Measurements from ENCODE around the gene GALNT10. TPM values are rescaled to one million over a fixed set of nuclear protein-coding genes. Genes with fewer than 3 reads are reported as not detected.

GALNT10 gene
- total RNA-seq, 1 donor from 2014 or later, result 11.5 TPM

GRCh38 chr5:154237946-154238345, 47.4 kb downstream of the GALNT10 start:
- intact Hi-C loops (cut with DNase I), result no loop called here
- H3K27ac ChIP-seq, result no peak overlapping the region
- H3K4me3 ChIP-seq, result no peak overlapping the region

GRCh38 chr5:154238776-154239481, 48.4 kb downstream of the GALNT10 start:
- no peak overlapping the region for H3K27ac ChIP-seq
- H3K9me3 ChIP-seq, result no peaks in the 10 kb centered on the region
- no peaks in the 10 kb centered on the region for H3K27me3 ChIP-seq
- intact Hi-C loops (cut with DNase I), result no loop called here
- H3K36me3 ChIP-seq, result no peaks in the 10 kb centered on the region
- TF ChIP-seq, protein P1, sequence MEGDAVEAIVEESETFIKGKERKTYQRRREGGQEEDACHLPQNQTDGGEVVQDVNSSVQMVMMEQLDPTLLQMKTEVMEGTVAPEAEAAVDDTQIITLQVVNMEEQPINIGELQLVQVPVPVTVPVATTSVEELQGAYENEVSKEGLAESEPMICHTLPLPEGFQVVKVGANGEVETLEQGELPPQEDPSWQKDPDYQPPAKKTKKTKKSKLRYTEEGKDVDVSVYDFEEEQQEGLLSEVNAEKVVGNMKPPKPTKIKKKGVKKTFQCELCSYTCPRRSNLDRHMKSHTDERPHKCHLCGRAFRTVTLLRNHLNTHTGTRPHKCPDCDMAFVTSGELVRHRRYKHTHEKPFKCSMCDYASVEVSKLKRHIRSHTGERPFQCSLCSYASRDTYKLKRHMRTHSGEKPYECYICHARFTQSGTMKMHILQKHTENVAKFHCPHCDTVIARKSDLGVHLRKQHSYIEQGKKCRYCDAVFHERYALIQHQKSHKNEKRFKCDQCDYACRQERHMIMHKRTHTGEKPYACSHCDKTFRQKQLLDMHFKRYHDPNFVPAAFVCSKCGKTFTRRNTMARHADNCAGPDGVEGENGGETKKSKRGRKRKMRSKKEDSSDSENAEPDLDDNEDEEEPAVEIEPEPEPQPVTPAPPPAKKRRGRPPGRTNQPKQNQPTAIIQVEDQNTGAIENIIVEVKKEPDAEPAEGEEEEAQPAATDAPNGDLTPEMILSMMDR (IDR thresholded peaks at IDR 0.05), result no peak
- TF ChIP-seq POLR2AphosphoS5 (IDR thresholded peaks at IDR 0.05; ENCODE audit: insufficient read depth in 1 of 2, low read depth in 1 of 2), result no peak
- TF ChIP-seq POLR2A (IDR thresholded peaks at IDR 0.05), result no peak
- peaks cover 6% of the 10 kb centered on the region for H3K4me1 ChIP-seq
- DNase-seq (ENCODE audit: extremely low spot score in 2 of 2), result no peak
- H3K4me3 ChIP-seq, result no peak overlapping the region

More at GRCh38 chr5:154237946-154238345, 47.4 kb downstream of the GALNT10 start:
- no peak for DNase-seq (ENCODE audit: extremely low spot score in 2 of 2)
- no peaks in the 10 kb centered on the region for H3K27me3 ChIP-seq
- TF ChIP-seq POLR2AphosphoS5 (IDR thresholded peaks at IDR 0.05; ENCODE audit: insufficient read depth in 1 of 2, low read depth in 1 of 2), result no peak
- TF ChIP-seq, protein P1 (IDR thresholded peaks at IDR 0.05), result no peak
- TF ChIP-seq POLR2A (IDR thresholded peaks at IDR 0.05), result no peak
- H3K9me3 ChIP-seq, result no peaks in the 10 kb centered on the region
- H3K36me3 ChIP-seq, result no peaks in the 10 kb centered on the region
- H3K4me1 ChIP-seq, result peaks cover 6% of the 10 kb centered on the region

- Histone ChIP-seq H3K27me3 (no peaks in the 10 kb centered on the region), H3K27ac (no peak overlapping the region), H3K4me3 (no peak overlapping the region), H3K9me3 (no peaks in the 10 kb centered on the region), H3K4me1 (peaks cover 6% of the 10 kb centered on the region), H3K36me3 (no peaks in the 10 kb centered on the region)
- DNase-seq (ENCODE audit: extremely low spot score in 2 of 2), result no peak
- intact Hi-C loops (cut with DNase I), result no loop called here
- TF ChIP-seq POLR2AphosphoS5 (IDR thresholded peaks at IDR 0.05; ENCODE audit: insufficient read depth in 1 of 2, low read depth in 1 of 2), result no peak
- TF ChIP-seq, protein P1 (IDR thresholded peaks at IDR 0.05), result no peak
- no peak for TF ChIP-seq POLR2A (IDR thresholded peaks at IDR 0.05)
Measured at GRCh38 chr5:154240595-154240994, 50.1 kb downstream of the GALNT10 start.

DNA sequence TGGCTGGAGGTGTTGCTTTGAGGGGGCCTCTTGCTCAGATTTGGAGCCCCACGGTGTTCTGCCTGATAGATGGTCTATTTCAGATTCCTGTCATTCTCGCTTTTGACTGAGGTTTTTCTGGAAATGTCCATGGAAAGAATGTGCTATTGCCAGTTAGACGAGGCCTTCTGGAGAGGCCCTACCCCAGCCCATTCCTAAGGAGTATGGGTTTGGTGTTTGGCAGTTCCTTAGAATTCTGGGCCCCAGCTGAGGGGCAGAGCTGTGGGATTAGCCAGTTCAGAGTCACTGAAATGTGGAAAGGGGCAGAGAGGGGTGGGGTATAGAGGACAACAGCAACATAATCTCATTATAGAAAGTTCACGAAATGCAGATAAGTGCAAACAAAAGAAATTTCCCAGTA, 50.5 kb downstream of the GALNT10 start:
- Histone ChIP-seq H3K4me1 (peaks cover 6% of the 10 kb centered on the region), H3K9me3 (no peaks in the 10 kb centered on the region), H3K27ac (no peak overlapping the region), H3K36me3 (no peaks in the 10 kb centered on the region), H3K27me3 (no peaks in the 10 kb centered on the region), H3K4me3 (no peak overlapping the region)
- intact Hi-C loops (cut with DNase I), result no loop called here
- DNase-seq (ENCODE audit: extremely low spot score in 2 of 2), result no peak
- TF ChIP-seq POLR2A (IDR thresholded peaks at IDR 0.05) (no peak), POLR2AphosphoS5 (IDR thresholded peaks at IDR 0.05; ENCODE audit: insufficient read depth in 1 of 2, low read depth in 1 of 2) (no peak)
- TF ChIP-seq, protein P1 (IDR thresholded peaks at IDR 0.05), result no peak

DNA sequence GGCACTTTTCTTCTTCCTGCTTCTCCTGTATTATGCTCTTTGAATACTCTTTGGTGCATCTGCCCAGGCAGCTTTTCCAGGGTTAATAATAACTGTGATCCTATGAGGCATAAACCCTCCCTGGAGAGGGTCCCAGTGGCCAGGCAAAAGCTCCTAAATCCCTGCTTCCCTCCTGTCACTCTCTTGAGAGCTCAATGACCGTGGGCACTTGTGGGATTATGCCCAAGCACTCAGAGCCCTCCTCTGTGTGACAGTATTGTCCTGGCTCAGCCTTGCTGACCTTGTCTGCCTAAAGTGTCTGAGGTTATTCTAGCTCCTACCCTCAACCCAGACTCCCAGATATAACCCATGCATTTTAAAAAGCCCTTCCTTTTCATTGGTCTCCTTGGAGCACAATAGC, 51.9 kb downstream of the GALNT10 start:
- Histone ChIP-seq H3K36me3 (no peaks in the 10 kb centered on the region), H3K4me1 (peaks cover 6% of the 10 kb centered on the region), H3K9me3 (no peaks in the 10 kb centered on the region), H3K27me3 (no peaks in the 10 kb centered on the region), H3K4me3 (no peak overlapping the region), H3K27ac (no peak overlapping the region)
- DNase-seq (ENCODE audit: extremely low spot score in 2 of 2), result no peak
- intact Hi-C loops (cut with DNase I), result no loop called here
- TF ChIP-seq, protein P1 (IDR thresholded peaks at IDR 0.05), result no peak
- TF ChIP-seq POLR2AphosphoS5 (IDR thresholded peaks at IDR 0.05; ENCODE audit: insufficient read depth in 1 of 2, low read depth in 1 of 2) (no peak), POLR2A (IDR thresholded peaks at IDR 0.05) (no peak)
